AG09319 (cell line): Measurements from ENCODE around the gene ENOX1.

Experiments used
- DNase-seq: peaks from one replicate; pipeline ENCODE4 v3.0.0-alpha.2; 2010; ENCODE audit warnings: low read depth; ENCODE audit errors: extremely low read depth
- TF ChIP-seq, protein P1 (sequence below): IDR thresholded peaks from 2 replicates; pipeline ENCODE4 v1.5.1; 2011; ENCODE audit warnings: low read depth, mild to moderate bottlenecking, inconsistent platforms, low read length, moderate library complexity

The ENOX1 gene

DNA sequence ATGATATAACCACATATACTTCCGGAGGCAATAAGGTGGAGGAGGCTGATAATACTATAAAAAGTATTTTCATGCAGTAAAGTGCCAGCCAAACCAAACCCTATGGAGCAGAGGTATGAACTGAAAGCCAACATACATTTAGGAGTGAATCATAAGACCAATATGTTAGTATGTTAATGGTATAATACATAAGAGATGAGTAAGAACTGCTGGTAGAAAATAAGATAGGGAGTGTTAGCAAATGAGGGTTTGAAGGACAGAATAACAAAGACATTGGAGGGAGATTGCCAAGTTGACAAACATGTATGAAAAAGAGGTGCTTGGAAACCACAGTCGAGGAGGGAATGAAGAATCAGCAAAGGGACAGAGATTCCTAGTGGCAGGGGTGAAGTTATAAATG lies 10.8 kb downstream of the ENOX1 start:
- no peak for DNase-seq
- TF ChIP-seq, protein P1, sequence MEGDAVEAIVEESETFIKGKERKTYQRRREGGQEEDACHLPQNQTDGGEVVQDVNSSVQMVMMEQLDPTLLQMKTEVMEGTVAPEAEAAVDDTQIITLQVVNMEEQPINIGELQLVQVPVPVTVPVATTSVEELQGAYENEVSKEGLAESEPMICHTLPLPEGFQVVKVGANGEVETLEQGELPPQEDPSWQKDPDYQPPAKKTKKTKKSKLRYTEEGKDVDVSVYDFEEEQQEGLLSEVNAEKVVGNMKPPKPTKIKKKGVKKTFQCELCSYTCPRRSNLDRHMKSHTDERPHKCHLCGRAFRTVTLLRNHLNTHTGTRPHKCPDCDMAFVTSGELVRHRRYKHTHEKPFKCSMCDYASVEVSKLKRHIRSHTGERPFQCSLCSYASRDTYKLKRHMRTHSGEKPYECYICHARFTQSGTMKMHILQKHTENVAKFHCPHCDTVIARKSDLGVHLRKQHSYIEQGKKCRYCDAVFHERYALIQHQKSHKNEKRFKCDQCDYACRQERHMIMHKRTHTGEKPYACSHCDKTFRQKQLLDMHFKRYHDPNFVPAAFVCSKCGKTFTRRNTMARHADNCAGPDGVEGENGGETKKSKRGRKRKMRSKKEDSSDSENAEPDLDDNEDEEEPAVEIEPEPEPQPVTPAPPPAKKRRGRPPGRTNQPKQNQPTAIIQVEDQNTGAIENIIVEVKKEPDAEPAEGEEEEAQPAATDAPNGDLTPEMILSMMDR, result no peak

DNA sequence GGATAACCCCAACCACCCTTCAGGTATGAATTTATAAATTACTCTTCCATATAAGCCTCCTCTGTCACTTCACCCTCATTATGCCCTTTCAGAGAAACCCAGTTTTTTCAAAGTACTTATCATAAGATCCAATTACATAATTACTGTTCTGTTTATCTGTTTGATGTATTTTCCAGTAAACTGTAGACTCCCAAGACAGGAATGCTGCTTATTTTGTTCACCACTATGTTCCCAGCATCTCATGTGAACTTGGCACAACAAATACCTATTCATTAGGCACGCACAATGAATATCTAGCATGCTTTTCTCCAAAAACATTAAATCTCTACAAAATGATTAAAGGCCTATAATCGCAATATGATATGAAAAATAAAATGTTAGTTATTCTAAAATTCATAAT lies 13.2 kb downstream of the ENOX1 start:
- TF ChIP-seq, protein P1, result no peak
- DNase-seq, result no peak

DNA sequence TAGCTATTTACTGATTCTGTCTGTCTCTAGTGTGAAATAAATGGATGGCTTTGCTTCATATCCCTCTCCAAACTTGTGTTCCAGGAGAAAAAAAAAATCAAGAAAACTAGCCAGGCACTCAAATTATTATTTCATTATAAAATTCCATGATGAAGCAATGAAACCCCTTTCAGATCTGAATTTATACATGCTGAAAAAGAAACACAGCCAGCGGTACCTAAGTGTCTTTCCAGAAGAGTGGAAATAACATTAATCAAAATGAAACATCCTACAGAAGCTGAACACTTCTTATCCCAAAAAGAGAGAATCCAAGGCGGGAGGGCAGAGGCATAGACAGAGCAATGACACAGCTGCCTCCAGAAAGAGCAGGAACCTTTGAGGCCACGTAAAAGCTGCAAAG lies 15.9 kb downstream of the ENOX1 start:
- DNase-seq, result no peak
- TF ChIP-seq, protein P1, result no peak

DNA sequence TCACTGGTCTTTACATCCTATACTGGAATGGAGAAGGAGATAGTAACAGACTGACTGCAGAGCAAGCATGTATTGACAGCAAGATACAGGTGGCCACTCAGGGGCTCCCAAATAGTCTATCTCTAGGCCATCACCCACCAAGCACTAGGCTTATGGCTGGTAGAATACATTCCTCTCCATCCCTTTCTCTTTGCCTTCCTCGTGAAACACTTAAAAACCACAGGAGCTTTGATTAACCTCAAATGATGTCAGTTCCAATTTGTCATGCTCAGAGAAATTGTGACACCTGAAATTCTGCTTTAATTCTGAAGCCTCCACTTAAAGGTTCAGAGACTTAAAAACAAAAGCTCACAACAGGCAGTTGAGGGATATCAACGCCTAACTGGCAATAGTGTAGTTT lies 17.2 kb downstream of the ENOX1 start:
- no peak for DNase-seq
- TF ChIP-seq, protein P1, result no peak

DNA sequence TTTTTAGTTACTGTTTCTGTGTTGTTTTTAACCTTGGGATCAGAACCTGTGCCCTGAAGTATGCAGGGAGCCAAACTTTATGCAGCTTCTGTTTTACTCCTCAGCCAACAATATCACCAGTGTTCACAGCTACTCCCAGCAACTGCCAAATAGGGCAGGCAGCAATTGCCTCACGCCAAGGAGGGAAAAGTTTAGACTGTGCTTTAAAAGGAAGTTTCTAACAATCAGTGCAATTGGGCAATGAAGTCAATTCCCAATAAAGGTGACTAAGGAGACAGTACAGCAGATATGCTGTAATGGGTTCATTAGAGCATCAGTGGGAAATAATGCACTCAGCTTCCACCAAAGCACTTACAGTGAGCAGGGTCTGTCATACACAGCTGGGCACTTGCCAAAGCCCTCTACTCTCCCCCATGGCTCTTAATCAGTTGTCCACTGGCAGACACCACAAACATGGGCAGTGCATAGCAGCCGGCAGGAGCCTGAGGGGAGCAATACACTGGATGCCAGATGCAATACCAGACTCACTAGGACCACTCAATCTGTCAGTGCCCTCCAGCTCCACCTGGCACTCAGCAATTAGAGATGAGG lies 19.3 kb downstream of the ENOX1 start:
- TF ChIP-seq, protein P1, result no peak
- DNase-seq, result no peak

DNA sequence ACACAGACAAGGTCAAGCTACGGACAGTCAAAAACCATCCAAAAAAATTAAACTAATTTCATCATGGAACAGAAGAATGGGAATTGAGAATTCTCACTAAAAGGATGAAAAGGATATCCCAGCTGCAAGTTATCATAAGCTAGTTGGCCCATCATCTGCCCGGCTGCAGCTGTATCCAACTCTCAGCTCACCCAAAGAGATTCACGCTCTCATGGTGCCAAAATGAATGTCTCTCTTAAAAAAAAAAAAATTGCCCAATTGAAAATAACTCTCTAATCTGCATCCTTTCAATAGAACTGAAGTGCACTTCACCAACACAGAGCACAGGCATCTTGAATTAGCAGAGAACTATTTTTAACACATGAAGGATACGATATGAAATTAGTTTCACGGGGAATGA lies 20.0 kb downstream of the ENOX1 start:
- no peak for DNase-seq
- TF ChIP-seq, protein P1, result no peak

DNA sequence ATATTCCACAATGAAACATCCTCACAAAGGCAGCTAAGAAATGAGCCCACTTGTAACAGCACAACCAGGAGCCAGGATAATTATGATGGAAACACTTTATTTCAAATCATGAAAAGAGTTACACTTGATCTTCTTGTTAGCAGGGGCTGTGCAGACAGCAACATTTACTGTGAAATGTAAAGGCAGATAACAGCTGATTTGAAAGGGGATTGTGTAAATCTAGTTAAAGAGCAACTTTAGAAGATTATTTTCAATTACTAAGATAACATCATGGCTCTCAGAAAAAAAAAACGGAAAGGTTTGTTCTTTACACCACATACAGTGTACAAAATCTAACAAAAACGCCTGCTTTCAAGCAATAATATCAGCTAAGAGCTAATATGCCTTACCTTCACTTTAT lies 22.4 kb downstream of the ENOX1 start:
- TF ChIP-seq, protein P1, result no peak
- DNase-seq, result no peak
